RWPE1 (cell line): ENCODE results near the gene PRR15L.
A peak's percentile ranks its signal among the peaks of the same experiment; 100 is the strongest.
"Not testable (repeated sequence)": the region's sequence is repeated elsewhere in the genome, so short reads cannot be mapped to it uniquely, and the experiment has no call there.

ENCODE experiments used
- CTCF ChIA-PET: fragments of 350-600 bp; sonication (Branson Sonifier 250); formaldehyde crosslinking; extraction: SDS; loops from one replicate; lab custom pipeline; 2021; lab: Yijun Ruan, JAX
- POLR2A ChIA-PET: fragments of 400-600 bp; formaldehyde crosslinking; extraction: SDS; loops from one replicate; lab custom pipeline; 2020; ENCODE audit warnings: antibody characterized with exemption; ENCODE audit not compliant: low non-redundant PET; lab: Yijun Ruan, JAX
- DNase-seq: peaks from one replicate; pipeline ENCODE4 v3.0.0; 2012; ENCODE audit warnings: low spot score
- H3K27ac ChIP-seq: fragments of 450-650 bp; 2 replicates; pipeline ENCODE4 v1.5.1; 2017
- TF ChIP-seq, protein P1 (sequence below): fragments of 450-650 bp; conservative IDR thresholded peaks from 2 replicates; pipeline ENCODE4 v1.5.1; 2017; ENCODE audit warnings: low read depth, mild to moderate bottlenecking

The PRR15L gene

DNA sequence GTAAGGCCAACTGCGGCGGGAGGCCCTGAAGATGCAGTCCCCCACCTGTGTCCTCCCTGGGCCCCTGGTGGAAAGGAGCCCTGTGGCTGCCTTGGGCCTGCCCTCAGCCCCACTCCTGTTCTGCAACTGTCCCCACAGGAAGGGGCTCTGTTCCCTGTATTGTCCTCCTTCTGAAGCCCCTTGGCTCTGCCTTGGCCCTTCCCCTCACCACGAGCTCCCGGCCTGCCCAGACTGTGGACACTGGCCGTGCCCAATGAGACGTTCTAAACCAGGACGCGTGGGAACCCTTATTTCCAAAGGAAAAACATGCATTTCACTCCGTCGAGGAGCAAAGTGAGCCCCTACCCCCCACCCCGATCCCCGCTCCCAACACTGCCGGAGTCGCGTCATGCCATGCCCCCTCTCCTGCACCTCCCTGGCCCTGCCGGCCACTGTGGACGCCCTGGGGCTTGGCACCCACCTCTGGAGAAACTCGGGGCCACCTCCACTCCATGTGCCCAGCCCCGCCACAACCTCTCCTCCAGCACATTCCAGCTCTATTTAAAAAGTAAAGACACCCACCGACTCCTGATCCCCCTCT lies 29.8 kb downstream of the PRR15L start:
- no peak for DNase-seq
- peak overlapping the region; percentile 6; the same call in 1 of the 2 replicates for H3K27ac ChIP-seq
- ChIA-PET CTCF (interaction anchor here (0.5 kb wide), 1 partner anchor 22 kb away, joined by 3 read pairs; no protein-coding TSS in a partner anchor), POLR2A (no interaction called here)
- TF ChIP-seq, protein P1, sequence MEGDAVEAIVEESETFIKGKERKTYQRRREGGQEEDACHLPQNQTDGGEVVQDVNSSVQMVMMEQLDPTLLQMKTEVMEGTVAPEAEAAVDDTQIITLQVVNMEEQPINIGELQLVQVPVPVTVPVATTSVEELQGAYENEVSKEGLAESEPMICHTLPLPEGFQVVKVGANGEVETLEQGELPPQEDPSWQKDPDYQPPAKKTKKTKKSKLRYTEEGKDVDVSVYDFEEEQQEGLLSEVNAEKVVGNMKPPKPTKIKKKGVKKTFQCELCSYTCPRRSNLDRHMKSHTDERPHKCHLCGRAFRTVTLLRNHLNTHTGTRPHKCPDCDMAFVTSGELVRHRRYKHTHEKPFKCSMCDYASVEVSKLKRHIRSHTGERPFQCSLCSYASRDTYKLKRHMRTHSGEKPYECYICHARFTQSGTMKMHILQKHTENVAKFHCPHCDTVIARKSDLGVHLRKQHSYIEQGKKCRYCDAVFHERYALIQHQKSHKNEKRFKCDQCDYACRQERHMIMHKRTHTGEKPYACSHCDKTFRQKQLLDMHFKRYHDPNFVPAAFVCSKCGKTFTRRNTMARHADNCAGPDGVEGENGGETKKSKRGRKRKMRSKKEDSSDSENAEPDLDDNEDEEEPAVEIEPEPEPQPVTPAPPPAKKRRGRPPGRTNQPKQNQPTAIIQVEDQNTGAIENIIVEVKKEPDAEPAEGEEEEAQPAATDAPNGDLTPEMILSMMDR = no peak

DNA sequence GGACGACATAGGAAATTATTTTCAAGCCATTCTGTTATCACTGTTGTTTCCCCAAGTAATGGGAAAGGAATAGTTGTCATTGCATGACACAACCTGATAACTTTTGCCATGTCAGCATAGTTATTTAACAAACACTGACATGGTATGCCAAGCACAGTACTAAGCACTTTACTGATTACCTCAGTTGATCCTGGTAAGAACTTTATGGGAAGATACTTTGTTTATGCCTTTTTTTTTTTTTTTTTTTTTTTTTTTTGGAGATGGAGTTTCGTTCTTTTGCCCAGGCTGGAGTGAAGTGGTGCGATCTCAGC lies 32.0 kb downstream of the PRR15L start:
- TF ChIP-seq, protein P1 = no peak
- POLR2A ChIA-PET = interaction anchor here (1.2 kb wide), 1 partner anchor 45 kb away, joined by 4 read pairs; the partner anchor contains the start of gene CDK5RAP3
- CTCF ChIA-PET = no interaction called here
- H3K27ac ChIP-seq = no peak overlapping the region
- no peak for DNase-seq

DNA sequence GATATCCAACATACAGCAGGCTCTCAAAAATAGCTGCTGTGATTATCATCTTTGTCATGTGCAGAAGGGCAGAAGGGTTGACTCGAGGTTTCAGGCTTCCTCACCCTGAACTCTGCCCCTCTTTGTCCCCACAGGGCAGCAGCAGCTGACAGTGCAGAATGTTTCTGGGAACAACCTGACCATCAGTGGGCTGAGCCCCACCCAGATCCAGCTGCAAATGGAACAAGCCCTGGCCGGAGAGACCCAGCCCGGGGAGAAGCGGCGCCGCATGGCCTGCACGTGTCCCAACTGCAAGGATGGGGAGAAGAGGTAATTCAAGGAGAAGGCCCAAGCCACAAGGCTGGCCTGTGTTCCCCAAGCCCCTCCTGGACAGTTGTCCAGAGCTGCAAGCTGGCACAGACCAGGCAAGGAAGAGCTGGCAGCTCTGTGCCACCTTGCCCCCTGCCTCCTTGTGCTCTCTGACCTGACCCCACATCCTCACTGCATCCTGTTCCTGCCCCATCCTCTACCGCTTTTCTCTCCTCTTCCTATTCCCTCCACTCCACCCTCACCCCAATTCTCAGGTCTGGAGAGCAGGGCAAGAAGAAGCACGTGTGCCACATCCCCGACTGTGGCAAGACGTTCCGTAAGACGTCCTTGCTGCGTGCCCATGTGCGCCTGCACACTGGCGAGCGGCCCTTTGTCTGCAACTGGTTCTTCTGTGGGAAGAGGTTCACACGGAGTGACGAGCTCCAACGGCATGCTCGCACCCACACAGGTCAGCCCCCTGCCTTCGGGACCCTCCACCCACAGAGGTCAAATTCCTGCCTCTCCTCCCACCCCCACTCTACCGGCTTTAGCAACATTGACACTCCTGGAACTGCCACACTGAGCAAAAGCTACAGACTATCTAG lies 32.7 kb downstream of the PRR15L start:
- TF ChIP-seq, protein P1 = no peak
- DNase-seq = no peak
- POLR2A ChIA-PET = interaction anchor here (1.2 kb wide), 1 partner anchor 46 kb away, joined by 4 read pairs; the partner anchor contains the start of gene CDK5RAP3
- peak overlapping the region; percentile 11; the same call in 1 of the 2 replicates for H3K27ac ChIP-seq
- CTCF ChIA-PET = interaction anchor here (1.6 kb wide), 1 partner anchor 11 kb away, joined by 8 read pairs; no protein-coding TSS in a partner anchor

DNA sequence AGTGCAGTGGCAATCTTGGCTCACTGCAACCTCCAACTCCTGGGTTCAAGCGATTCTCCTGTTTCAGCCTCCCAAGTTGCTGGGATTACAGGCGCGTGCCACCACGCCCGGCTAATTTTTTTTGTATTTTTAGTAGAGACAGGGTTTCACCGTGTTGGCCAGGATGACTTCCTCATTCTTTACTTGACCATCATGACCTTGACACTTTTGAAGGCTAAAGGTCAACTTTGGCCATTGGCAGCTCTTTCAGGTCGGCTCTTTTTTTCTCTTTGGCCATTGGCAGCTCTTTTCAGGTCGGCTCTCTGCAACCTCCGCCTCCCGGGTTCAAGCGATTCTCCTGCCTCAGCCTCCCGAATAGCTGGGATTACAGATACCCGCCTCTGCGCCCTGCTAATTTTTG lies 37.8 kb downstream of the PRR15L start:
- ChIA-PET POLR2A (interaction anchor here (0.7 kb wide), 1 partner anchor 21 kb away, joined by 3 read pairs; no protein-coding TSS in a partner anchor), CTCF (interaction anchor here (0.8 kb wide), 1 partner anchor 122 kb away, joined by 3 read pairs; no protein-coding TSS in a partner anchor)

DNA sequence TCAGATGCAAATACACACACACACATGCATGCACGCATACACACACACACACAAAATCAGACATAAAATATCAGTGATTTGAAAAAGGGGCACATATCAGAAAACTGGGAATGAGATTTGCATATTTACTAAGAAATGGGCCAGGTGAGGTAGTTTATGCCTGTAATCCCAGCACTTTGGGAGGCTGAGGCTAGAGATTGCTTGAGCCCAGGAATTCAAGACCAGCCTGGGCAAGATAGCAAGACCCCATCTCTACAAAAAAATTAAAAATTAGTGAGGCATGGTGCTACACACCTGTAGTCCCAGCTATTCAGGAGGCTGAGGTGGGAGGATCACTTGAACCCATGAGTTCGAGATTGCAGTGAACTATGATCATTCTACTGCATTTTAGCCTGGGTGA lies 38.7 kb downstream of the PRR15L start:
- H3K27ac ChIP-seq = no peak overlapping the region
- ChIA-PET POLR2A (interaction anchor here (0.7 kb wide), 1 partner anchor 23 kb away, joined by 3 read pairs; the partner anchor contains the start of gene PNPO), CTCF (interaction anchor here (1.0 kb wide), 1 partner anchor 28 kb away, joined by 3 read pairs; no protein-coding TSS in a partner anchor)
- TF ChIP-seq, protein P1 = no peak
- no peak for DNase-seq

More for the DNA sequence above, 37.8 kb downstream of the PRR15L start:
- not testable (repeated sequence) for H3K27ac ChIP-seq, DNase-seq

DNA sequence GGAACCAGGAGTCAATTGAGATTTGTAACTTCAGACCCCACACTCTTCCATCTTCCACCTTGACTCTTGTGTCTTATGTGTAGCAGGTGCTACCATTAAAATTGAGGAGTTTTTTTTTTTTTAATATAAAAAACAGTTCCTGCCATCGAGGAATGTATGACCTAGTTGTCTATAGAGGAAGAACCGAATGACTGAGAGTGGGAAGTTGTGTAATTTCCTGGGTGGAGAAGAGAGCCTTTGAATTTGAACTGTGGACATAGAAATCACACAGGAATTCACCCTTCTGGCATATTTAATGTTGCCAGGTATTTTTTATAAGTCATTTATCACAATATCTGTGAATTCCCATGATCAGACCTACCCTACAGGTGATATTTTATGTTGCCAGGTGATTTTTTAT lies 39.7 kb downstream of the PRR15L start:
- ChIA-PET POLR2A (no interaction called here), CTCF (interaction anchor here (0.6 kb wide), 2 partner anchors 119 to 1169 kb away, joined by 3 read pairs; no protein-coding TSS in a partner anchor)
- no peak for DNase-seq
- TF ChIP-seq, protein P1 = no peak
- no peak overlapping the region for H3K27ac ChIP-seq
